HepG2 (cell line): ENCODE measurements around the gene CORO1C. TPM values are rescaled to one million over a fixed set of nuclear protein-coding genes. Genes with fewer than 3 reads are reported as not detected.

ENCODE experiments used
- ATF2 ChIP-seq: sonication (generic); formaldehyde crosslinking; IDR thresholded peaks from 2 replicates; pipeline ENCODE4 v1.4.0; 2020; ENCODE audit warnings: missing genetic modification reagents
- BRF2 ChIP-seq: sonication (generic); formaldehyde crosslinking; IDR thresholded peaks from 2 replicates; pipeline ENCODE4 v1.8.1; 2022; ENCODE audit warnings: mild to moderate bottlenecking, missing genetic modification reagents
- CBX1 ChIP-seq: IDR thresholded peaks from one replicate; pipeline ENCODE4 v1.6.1; 2016; ENCODE audit warnings: antibody characterized with exemption, low read depth
- E2F5 ChIP-seq: sonication (generic); formaldehyde crosslinking; conservative IDR thresholded peaks from 2 replicates; pipeline ENCODE4 v1.4.0; 2020; ENCODE audit warnings: missing genetic modification reagents
- HBP1 ChIP-seq: IDR thresholded peaks from 2 replicates; pipeline ENCODE4 v1.6.1; 2016; ENCODE audit warnings: low read depth, control low read depth
- HMG20B ChIP-seq: conservative IDR thresholded peaks from 2 replicates; pipeline ENCODE4 v1.6.1; 2016; ENCODE audit warnings: missing genetic modification reagents, missing compliant biosample characterization
- MAFF ChIP-seq: IDR thresholded peaks from 2 replicates; pipeline ENCODE4 v1.6.1; 2011; ENCODE audit warnings: low read depth, low read length, improper control_type of control experiment
- RAD51 ChIP-seq: fragments of 450-650 bp; IDR thresholded peaks from 2 replicates; pipeline ENCODE4 v1.6.1; 2016; ENCODE audit warnings: borderline replicate concordance
- RCOR2 ChIP-seq: IDR thresholded peaks from 2 replicates; pipeline ENCODE4 v1.6.1; 2016; ENCODE audit warnings: missing biosample characterization, missing genetic modification reagents
- SAFB2 ChIP-seq: sonication (generic); formaldehyde crosslinking; IDR thresholded peaks from 2 replicates; pipeline ENCODE4 v1.5.1; 2020; ENCODE audit warnings: missing genetic modification reagents, low read depth, mild to moderate bottlenecking, borderline replicate concordance
- SALL1 ChIP-seq: sonication (generic); formaldehyde crosslinking; IDR thresholded peaks from 2 replicates; pipeline ENCODE4 v1.8.0; 2022; ENCODE audit warnings: mild to moderate bottlenecking, missing genetic modification reagents
- SMC3 ChIP-seq: IDR thresholded peaks from 2 replicates; pipeline ENCODE4 v1.6.1; 2011; ENCODE audit warnings: low read length, improper control_type of control experiment
- SRSF1 ChIP-seq: fragments of 200-400 bp; formaldehyde crosslinking; optimal IDR thresholded peaks from 2 replicates; pipeline ENCODE3; 2017; ENCODE audit warnings: mild to moderate bottlenecking, low read depth, low read length, moderate library complexity
- ZC3H13 ChIP-seq: sonication (generic); formaldehyde crosslinking; IDR thresholded peaks from 2 replicates; pipeline ENCODE4 v1.8.1; 2023; ENCODE audit warnings: mild to moderate bottlenecking, missing genetic modification reagents, moderate library complexity
- ZNF10 ChIP-seq: sonication (generic); formaldehyde crosslinking; IDR thresholded peaks from 2 replicates; pipeline ENCODE4 v1.4.0; 2020; ENCODE audit warnings: mild to moderate bottlenecking, low read depth, missing genetic modification reagents, borderline replicate concordance
- ZNF569 ChIP-seq: sonication (generic); formaldehyde crosslinking; IDR thresholded peaks from 2 replicates; pipeline ENCODE4 v1.5.0; 2020; ENCODE audit warnings: mild to moderate bottlenecking, missing genetic modification reagents, moderate library complexity, borderline replicate concordance
- polyA plus RNA-seq, 8 experiments: library from polyadenylated mRNA; depleted of rRNA in 3 of 8; stranded (reverse) in 7 of 8; unstranded in 1 of 8; fragments of >200 nt; fragmentation: Illumina TruSeq in 4 of 8; extraction: Trizol in 4 of 8; gene quantifications; 2 replicates each; pipeline versions ENCODE4 v1.2.1 to v1.2.3, GENCODE V29; 2011 to 2016; ENCODE audit warnings: low read depth in 4 of 8, missing spikeins in 1 of 8, mixed read lengths in 1 of 8; ENCODE audit not compliant: insufficient read depth in 1 of 8
- total RNA-seq, 5 experiments: library from RNA; depleted of rRNA; stranded (reverse); fragments of >200 nt; fragmentation: Illumina TruSeq; extraction: Trizol; gene quantifications; 2 replicates each; pipeline ENCODE4 v1.2.3, GENCODE V29; 2016; ENCODE audit warnings: low read depth in 1 of 5
- TF ChIP-seq, protein P1 (sequence below): sonication (generic); formaldehyde crosslinking; IDR thresholded peaks from 2 replicates; pipeline ENCODE4 v1.5.0; 2020; ENCODE audit warnings: missing genetic modification reagents

CORO1C gene
- total and polyA plus RNA-seq, 2 of the 13 experiments (the other 11 are each of a cell fraction or from before 2014, with no cell fraction given): 73.7 to 131 TPM

DNA sequence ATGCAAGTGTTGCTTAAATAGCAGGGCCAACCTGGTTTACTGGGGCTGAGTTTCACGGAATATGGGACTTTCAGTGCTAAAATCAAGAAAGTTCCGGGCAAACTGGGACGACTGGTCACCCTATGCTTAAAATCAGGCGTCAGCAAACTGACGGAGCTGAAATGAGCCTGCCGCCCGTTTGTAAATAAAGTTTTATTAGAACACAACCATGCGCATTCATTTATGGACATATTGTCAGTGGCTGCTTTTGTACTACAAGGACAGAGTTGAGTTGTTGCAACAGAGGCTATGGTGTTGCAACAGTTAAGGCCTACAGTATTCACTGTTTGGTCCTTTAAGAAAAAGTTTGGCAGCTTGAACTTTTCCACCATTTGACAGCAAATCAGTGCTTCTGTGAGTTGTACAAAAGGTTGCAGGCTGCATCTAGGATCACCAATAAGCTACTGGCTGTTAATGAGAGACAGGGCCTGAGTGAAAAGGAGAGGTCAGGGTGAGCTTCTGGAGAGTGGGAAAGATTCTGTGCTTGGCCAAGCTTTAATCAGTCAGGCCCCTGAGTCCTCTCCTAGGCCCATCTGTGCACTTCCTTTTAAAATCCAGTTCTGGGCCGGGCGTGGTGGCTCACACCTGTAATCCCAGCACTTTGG lies 111.0 kb downstream of the CORO1C start (continued):
- TF ChIP-seq HBP1 (CRISPR knock-in tag): no peak
- no peak for TF ChIP-seq RCOR2 (CRISPR knock-in tag)
- TF ChIP-seq SRSF1: no peak
- TF ChIP-seq BRF2: no peak
- TF ChIP-seq ZC3H13 (CRISPR knock-in tag): no peak
- no peak for TF ChIP-seq E2F5
- no peak for TF ChIP-seq ZNF10
- TF ChIP-seq SALL1 (CRISPR knock-in tag): peak; percentile 27; the same call in 1 of the 2 replicates
- TF ChIP-seq SAFB2 (CRISPR knock-in tag): no peak
- no peak for TF ChIP-seq ZNF569 (CRISPR knock-in tag)
- TF ChIP-seq SMC3: peak; percentile 33; the same call in 1 of the 2 replicates
- 0 out of 2 replicates have a peak, but pooled peaks have one; percentile 2 for TF ChIP-seq MAFF
- no peak for TF ChIP-seq HMG20B
- TF ChIP-seq ATF2: 0 out of 2 replicates have a peak, but pooled peaks have one; percentile 32
- no peak for TF ChIP-seq RAD51
- peak; percentile 25 for TF ChIP-seq CBX1
- TF ChIP-seq, protein P1, sequence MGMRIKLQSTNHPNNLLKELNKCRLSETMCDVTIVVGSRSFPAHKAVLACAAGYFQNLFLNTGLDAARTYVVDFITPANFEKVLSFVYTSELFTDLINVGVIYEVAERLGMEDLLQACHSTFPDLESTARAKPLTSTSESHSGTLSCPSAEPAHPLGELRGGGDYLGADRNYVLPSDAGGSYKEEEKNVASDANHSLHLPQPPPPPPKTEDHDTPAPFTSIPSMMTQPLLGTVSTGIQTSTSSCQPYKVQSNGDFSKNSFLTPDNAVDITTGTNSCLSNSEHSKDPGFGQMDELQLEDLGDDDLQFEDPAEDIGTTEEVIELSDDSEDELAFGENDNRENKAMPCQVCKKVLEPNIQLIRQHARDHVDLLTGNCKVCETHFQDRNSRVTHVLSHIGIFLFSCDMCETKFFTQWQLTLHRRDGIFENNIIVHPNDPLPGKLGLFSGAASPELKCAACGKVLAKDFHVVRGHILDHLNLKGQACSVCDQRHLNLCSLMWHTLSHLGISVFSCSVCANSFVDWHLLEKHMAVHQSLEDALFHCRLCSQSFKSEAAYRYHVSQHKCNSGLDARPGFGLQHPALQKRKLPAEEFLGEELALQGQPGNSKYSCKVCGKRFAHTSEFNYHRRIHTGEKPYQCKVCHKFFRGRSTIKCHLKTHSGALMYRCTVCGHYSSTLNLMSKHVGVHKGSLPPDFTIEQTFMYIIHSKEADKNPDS (CRISPR knock-in tag): no peak
